CD4-positive, alpha-beta T cell treated with Interleukin-6 at 100 ng/mL for 8 hours (primary cell): ENCODE measurements around the gene CETN2.
"Not testable (repeated sequence)": the region's sequence is repeated elsewhere in the genome, so short reads cannot be mapped to it uniquely, and the experiment has no call there.

ENCODE experiments used
- DNase-seq: peaks from one replicate; pipeline ENCODE4 v3.0.0-alpha.2; 2020; ENCODE audit warnings: mixed read lengths, low spot score

CETN2 gene

DNA sequence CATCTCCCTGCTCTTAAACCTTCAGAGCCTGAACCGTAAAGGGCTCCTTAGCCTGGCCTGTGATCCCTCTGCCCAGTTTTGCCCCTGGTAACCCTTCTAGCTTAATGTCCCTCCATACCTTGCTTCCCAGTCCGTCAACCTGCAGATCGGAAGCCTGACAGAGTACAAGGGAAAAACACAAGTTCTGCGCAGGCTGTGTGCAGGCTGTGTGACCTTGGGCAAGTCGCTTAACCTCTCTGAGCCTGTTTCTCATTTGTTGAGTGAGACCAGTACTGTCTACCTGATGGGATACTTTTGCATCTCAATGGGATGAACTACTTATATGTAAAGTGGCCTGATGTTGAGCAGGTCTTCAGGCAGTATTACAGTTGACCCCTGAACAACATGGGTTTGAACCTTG lies 2.0 kb upstream of the CETN2 start:
- no peak for DNase-seq

DNA sequence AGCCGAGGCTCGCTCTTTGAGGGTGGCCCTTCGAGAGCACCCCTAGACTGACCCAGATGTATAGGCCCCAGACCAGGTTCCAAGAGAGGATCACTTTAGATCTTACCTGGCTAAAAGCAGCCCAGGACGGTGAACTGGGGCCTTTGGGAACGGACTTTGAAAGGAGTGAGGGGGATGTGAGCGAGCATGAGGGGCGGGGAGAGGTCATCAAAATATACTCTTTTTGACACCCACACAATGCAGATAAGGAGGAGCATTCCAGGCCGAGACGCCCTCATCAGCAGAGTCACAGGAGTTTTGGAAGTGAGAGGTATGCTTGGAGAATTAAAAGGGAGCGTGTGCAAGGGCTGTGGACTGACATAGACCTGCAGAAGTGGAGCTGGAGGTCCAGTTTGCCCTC lies 834 bp upstream of the CETN2 start:
- DNase-seq = no peak

DNA sequence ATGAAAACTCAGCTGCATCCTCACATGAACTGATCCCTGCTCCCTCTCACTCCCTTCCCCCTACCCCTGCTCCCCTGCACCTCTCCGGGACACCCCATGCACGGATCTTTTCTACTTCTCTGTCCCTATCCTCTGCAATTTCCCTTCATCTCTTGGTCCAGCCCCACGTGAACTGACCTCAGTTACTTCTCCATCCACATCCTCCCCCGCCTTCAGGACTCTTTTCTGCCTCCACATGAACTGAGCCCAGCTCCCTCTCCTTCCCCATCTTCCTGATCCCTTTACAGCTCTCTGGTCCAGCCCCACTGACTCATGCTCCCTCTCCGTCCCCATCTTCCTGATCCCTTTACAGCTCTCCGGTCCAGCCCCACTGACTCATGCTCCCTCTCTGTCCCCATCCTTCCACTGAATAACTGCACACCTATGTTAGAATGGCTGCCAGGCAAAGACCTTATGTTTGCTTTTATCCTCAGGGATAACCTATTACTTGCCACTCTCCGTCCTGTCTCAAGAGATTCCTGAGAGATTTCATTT lies 5.6 kb downstream of the CETN2 start:
- DNase-seq = no peak

DNA sequence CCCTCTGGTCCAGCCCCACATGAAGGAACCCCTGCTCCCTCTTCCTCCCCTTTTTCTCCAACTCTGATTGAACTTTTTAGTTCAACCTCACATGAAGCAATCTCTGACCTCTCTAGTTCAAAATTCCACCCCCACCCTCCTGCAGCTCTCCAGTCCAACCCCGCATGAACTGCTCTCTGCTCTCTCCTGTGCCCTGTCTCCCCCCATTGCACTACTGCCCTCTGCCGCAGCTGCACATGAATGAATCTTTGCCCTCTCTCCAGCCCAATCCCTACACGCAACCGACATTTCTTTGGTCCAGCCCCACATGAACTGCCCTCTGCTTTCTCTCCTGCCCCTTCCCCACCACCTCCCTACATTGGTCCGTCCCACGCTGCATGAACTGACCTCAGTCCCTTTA lies 6.9 kb downstream of the CETN2 start:
- no peak for DNase-seq

DNA sequence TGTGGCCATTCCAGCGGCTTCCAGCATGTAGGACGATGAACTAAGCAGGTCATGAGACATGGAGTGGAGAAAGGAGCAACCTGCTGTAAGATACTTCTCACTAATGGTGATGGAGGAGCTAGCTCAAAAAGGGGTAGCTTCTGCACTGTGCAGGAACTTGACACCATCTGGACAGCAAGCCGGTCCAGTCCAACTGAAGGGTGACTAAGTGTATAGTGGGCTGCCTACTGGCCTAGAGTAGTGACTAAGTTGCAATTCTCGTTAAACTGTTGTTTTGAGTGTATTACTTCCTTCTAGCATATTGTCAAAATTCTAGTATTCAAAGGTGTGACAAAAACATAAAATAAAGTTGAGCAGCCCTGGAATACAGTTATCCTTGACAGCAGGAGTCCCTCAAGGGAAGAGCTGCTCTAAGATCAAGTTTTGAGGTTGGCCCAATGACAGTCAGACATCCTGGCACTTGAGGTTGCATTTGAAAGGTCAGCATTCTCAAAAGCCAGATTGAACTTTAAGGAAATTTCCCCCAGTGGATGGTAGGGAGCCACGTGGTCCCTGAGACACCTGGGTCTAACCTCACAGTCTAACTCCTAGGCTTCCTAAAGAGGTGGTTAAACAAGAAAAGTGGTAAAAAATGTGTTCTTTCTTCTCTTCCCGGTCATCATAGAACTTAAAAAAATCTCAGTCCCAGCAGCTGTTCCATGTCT lies 8.0 kb downstream of the CETN2 start:
- DNase-seq = no peak

DNA sequence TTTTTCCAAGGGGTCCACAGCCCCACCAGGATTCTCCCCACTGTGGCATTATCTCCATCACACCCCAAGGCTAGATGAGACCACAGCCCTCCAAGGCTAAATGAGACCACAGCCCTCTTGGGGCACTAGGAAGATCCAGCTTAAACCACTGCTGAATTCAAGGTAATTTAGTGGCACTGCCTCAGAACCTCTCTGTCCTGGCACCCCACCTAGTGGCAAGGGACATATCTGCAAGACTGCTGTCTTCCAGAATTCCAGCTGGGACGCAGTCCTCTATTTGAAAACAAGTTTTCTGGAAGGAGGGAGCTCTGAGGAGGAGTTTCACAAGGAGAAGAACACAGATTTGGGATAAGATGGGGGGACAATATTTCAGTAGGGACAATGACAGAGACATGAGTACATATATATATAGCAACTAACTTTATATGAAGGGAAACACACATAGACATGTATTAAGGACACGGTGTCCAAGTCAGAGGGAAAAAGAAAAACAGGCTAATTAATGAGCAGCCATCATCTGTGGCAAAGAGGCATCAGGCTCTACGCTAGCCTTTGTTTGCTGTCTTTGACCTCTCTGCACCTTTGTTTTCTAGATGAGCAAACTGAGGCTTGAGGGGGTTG lies 9.3 kb downstream of the CETN2 start:
- DNase-seq = no peak

DNA sequence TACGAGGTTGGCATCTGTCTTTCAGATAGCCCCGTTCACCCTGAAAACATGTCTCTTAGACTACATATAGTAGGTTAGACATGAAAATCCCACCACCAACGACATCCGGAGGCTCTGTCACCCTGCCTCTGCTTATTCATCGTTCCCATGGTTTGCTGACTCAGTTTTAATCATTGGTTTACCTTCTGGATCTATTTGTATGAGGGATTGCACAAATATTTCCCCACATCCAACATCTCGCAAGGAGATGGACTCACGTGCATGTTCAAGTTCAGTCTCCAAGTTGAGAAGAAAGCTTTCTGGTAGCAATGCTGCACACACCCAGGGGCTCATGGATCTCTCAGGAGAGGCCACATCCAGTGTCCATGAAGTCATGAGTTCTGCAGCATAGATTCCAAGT lies 10.8 kb downstream of the CETN2 start:
- no peak for DNase-seq

DNA sequence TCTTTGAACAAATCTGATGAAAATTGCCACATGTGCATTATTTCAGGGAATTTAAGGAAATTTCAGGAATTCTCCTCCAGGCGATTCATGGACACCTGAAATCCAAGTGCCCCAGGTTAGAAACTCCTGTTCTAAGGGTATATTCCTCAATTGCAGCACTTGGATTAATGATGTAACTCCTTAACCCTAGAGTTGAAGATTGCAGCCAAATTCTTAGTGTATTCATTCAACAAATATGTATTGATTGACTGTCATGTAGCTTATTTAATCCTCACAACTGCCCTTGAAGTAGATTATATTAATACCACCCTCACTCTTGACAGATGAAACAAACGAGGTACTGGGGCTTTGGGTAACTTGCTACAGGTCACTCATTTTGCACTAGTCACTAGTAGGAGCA lies 11.3 kb downstream of the CETN2 start:
- no peak for DNase-seq

DNA sequence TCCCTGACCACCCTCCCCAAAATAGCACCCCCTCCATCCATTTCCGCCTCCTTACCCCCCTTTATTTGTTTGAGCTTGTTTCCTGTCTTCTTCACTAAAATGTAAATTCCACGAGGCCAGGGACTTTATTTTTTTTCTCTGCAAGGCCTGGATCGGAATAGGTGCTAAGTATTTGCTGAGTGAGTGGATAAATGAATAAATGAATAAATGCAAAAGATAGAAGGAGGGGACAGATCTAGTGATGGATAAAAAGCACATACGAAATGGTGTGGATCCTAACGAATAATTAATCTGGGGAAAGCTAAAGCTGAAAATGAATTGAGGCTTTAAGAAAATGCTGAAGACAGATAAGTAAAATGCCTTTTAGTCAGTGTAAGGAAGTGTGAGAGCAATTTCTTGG lies 12.2 kb downstream of the CETN2 start:
- DNase-seq = no peak

DNA sequence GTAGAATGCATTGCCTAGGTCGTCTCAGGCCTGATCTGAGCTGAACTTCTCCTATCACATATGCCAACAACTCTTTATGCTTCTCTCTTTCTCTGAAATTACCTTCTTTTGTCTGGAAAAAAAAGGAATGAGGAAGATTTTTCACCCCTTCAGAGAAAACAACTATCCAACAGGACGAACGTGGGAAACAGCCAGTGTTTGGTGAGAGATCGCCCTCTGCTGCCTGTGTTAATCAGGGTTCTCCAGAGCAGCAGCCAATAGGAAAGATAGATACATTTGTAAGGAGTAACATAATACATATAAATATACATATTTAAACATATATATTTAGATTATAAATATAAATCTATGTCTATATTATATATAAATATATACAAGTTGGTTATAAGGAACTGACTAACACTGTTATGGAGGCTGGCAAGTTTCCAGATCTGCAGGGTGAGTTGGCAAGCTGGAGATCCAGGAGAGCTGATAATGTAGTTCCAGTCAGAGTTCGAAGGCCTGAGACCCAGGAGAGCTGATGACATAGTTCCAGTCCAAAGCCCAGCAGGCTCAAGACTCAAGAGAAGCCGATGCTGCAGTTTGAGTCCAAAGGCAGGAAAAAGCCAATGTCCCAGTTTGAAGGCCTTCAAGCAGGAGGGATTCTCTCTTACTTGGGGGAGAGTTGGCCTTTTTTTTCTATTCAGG lies 13.3 kb downstream of the CETN2 start:
- no peak for DNase-seq

DNA sequence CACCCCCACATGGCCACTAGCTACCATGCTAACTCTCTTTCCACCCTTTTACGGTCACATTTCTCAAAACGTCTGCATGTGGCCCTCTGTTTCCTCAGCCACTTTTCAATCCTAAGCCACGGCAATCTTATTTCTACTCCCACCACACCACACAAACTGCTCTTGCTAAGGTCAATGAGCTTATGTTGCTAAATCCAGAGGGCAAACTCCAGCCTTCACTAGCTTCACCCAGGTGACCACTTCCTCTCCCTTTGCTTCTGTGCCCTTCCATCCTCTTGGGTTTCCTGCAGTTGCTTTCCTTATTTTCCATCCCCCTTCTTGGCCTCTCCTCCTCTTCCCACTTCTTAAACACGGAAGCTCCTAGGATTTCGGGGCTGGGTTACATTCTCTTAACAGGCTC lies 16.5 kb downstream of the CETN2 start:
- DNase-seq = no peak

DNA sequence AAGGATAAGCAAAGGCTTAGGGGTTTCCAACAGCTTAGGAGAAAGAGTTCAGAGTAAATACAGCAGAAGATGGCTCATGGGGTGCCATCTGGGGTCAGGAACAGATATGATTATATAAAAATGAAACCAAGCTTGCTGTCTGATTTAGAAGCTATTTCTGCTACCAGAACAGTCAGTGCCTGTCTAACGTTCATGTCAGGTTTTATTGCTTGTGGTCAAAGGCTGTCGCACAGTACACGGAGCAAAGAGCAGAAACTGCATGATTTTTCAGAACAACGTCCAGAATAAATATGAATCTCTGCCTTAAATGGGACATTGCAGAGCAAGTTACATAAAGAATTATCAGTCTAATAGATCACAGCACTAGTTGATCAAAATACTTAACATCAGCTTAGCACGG lies 17.4 kb downstream of the CETN2 start:
- no peak for DNase-seq

DNA sequence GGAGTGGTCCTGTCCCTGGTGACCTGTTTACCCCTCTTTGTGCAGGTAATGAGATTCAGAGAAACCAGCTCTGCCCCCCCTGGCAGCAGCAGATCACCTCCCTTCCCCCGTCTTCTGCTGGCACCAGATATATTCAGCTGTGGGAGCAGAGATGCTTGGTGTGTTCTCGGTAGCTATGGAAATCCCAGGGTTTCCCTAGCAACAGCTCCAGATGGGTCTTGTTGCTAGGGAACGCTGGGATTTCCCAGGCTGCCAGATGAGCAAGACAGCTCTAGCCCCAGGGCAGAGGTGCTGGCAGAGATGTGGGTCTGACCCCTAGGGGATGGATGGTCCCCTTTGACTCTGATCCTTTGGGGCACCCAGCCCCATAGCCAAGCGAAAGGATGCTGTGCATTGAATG lies 20.2 kb downstream of the CETN2 start:
- DNase-seq = no peak

DNA sequence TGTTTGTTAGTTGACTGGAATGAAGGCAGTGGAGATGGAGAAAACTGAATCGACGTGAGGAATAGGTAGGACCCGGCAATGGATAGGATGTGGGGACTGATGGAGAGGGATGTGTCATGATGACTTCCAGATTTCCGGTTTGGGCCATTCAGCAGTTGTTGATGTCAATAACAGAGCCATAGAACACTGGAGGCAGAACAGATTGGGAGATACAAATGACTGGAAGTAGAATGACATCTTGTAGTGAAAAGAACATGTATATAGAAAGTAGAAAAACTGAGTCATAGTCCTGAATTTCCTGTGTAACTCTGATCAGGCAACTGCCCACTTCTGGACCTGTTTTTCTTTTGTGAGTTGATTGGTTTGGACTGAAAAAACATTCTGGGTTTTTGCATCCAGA lies 24.5 kb downstream of the CETN2 start:
- DNase-seq = no peak

DNA sequence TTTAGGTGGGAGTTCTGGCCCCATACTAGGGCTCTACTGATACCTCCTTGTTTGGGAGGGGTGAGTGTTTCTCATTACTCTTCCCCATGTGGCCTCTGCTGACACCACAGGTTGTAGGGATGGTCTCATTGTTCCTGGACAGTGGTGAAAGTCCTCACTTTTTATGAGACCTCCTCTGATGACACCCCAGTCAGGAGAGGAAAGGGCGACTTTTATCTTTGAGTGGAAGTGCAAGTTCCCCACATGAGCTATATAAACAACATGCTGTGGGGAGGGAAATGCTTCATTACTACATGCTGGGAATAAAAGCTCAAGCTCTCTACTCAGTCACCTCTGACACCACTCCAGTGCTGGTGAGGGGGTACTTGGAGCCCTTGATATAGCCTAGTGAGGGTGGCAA lies 31.6 kb downstream of the CETN2 start:
- no peak for DNase-seq

DNA sequence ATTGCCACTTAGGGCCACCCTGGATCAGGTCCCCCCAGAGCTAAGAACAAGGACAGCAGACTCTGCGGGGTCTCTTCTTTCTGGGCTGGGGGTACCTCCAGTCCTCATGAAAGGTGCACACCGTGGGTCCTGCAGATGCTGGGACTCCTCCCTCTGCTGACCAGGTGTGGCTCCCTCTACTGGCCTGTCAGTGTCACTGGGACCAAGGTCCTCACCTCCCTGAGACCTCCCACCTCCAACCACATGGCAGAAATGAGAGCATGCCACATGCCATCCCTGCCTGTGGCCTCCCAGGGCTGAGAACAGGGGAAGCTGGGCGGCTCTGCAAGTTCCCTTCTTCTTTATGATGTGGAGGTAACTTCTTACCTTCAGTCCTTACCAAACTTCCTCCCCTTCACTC lies 43.5 kb downstream of the CETN2 start:
- DNase-seq = not testable (repeated sequence)
